RWPE2 (cell line): Measurements from ENCODE around the gene AGO4.
A peak's percentile ranks its signal among the peaks of the same experiment; 100 is the strongest.
"Not testable (repeated sequence)": the region's sequence is repeated elsewhere in the genome, so short reads cannot be mapped to it uniquely, and the experiment has no call there.

ENCODE experiments used
- ATAC-seq: fragments of 200-7000 bp; cut with Tn5 transposase; 3 replicates; pipeline ENCODE4 v1.9.1; 2021; ENCODE audit warnings: low read depth
- DNase-seq: peaks from one replicate; pipeline ENCODE4 v3.0.0-alpha.2; 2020; ENCODE audit warnings: low spot score
- H3K27ac ChIP-seq: fragments of 450-650 bp; 2 replicates; pipeline ENCODE4 v1.5.1; 2017; ENCODE audit warnings: mild to moderate bottlenecking; ENCODE audit not compliant: poor library complexity, severe bottlenecking
- H3K27me3 ChIP-seq: fragments of 250-450 bp; sonication (Bioruptor Pico); 2 replicates; pipeline ENCODE4 v1.5.1; 2021; ENCODE audit warnings: mild to moderate bottlenecking, moderate library complexity; ENCODE audit not compliant: insufficient read depth, poor library complexity, severe bottlenecking
- H3K36me3 ChIP-seq: fragments of 250-450 bp; sonication (Bioruptor Pico); 2 replicates; pipeline ENCODE4 v1.5.1; 2020; ENCODE audit warnings: low read depth, mild to moderate bottlenecking, moderate library complexity
- H3K4me1 ChIP-seq: fragments of 250-450 bp; sonication (Bioruptor Pico); 2 replicates; pipeline ENCODE4 v1.5.1; 2021; ENCODE audit warnings: mild to moderate bottlenecking, moderate library complexity; ENCODE audit not compliant: insufficient read depth, poor library complexity, severe bottlenecking
- H3K4me3 ChIP-seq: fragments of 250-450 bp; sonication (Bioruptor Pico); 2 replicates; pipeline ENCODE4 v1.5.1; 2021; ENCODE audit warnings: mild to moderate bottlenecking, moderate library complexity; ENCODE audit not compliant: severe bottlenecking
- H3K9me3 ChIP-seq: fragments of 250-450 bp; sonication (Bioruptor Pico); 2 replicates; pipeline ENCODE4 v1.5.1; 2021; ENCODE audit warnings: mild to moderate bottlenecking, moderate library complexity; ENCODE audit not compliant: severe bottlenecking
- TF ChIP-seq, protein P1 (sequence below): fragments of 450-650 bp; IDR thresholded peaks from one replicate; pipeline ENCODE4 v1.5.1; 2017; ENCODE audit warnings: mild to moderate bottlenecking, moderate library complexity; ENCODE audit not compliant: poor library complexity, severe bottlenecking

AGO4 gene

DNA sequence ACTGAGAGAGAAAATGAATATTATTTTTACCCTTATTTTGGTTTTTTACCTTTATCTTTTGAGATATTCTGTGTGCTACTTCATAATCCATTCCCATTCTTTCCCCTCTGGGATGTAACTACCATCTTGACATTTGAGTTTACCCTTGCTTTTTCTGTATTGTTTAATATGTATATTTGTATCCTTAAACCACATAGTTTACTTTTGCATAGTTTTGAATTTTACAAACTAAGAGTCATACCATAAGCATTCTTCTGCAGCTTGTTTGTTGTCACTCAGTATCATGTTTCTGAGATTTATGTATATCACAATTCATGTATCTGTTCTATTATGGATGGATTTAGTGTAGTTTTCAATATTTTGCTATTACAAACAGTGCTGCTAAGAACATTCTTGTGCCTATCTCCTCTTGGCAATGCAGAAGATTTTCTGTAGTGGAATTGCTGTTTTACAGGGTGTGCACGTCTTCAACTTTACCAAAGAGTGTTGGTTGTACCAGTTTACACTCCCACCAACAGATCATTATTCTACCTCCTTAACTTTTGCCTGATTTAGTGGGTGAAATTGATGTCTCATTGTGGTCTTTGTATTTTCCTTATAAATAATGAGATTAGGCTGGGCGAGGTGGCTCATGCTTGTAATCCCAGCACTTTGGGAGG is 63.0 kb downstream of the AGO4 start:
- H3K9me3 ChIP-seq, result no peaks in the 10 kb centered on the region
- ATAC-seq (no peak), DNase-seq (no peak)
- no peaks in the 10 kb centered on the region for H3K36me3 ChIP-seq
- H3K27me3 ChIP-seq, result no peaks in the 10 kb centered on the region
- no peak overlapping the region for H3K27ac ChIP-seq
- TF ChIP-seq, protein P1, sequence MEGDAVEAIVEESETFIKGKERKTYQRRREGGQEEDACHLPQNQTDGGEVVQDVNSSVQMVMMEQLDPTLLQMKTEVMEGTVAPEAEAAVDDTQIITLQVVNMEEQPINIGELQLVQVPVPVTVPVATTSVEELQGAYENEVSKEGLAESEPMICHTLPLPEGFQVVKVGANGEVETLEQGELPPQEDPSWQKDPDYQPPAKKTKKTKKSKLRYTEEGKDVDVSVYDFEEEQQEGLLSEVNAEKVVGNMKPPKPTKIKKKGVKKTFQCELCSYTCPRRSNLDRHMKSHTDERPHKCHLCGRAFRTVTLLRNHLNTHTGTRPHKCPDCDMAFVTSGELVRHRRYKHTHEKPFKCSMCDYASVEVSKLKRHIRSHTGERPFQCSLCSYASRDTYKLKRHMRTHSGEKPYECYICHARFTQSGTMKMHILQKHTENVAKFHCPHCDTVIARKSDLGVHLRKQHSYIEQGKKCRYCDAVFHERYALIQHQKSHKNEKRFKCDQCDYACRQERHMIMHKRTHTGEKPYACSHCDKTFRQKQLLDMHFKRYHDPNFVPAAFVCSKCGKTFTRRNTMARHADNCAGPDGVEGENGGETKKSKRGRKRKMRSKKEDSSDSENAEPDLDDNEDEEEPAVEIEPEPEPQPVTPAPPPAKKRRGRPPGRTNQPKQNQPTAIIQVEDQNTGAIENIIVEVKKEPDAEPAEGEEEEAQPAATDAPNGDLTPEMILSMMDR, result no peak
- no peak overlapping the region for H3K4me3 ChIP-seq
- H3K4me1 ChIP-seq, result no peaks in the 10 kb centered on the region

DNA sequence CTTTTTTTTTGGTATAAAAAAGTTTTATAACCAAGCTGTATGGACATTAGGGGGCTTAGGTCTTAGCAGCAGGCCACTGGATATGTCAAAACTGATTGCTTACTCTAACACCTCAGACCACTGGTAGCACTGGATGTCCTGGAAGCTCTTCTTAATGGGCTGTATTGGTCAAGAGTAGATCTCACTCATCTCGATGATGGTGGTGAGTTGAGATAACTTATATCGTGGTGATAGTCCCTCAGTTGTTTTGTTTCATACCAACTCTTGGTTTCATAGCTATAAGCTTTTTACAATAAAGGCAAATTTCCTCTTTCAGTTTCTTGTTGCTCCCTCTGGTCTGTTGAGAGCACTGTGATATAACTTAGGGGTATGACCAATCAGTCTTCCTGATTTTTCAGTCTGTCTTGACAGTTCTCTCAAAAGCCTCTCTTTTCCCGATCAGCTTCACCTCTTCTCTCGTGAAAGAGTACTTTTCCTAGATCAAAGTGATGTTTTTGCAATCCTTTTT is 65.5 kb downstream of the AGO4 start:
- no peak for ATAC-seq
- Histone ChIP-seq H3K27me3 (no peaks in the 10 kb centered on the region), H3K9me3 (no peaks in the 10 kb centered on the region), H3K27ac (no peak overlapping the region), H3K4me1 (no peaks in the 10 kb centered on the region), H3K36me3 (no peaks in the 10 kb centered on the region), H3K4me3 (no peak overlapping the region)
- TF ChIP-seq, protein P1, result no peak
- DNase-seq, result no peak

GRCh38 chr1:35874115-35874514 is 66.3 kb downstream of the AGO4 start:
- not testable (repeated sequence) for H3K9me3 ChIP-seq, H3K27ac ChIP-seq

GRCh38 chr1:35876988-35877387 is 69.2 kb downstream of the AGO4 start:
- no peak for DNase-seq
- no peaks in the 10 kb centered on the region for H3K9me3 ChIP-seq

More at GRCh38 chr1:35874115-35874514, 66.3 kb downstream of the AGO4 start:
- not testable (repeated sequence) for H3K4me1 ChIP-seq, ATAC-seq, H3K36me3 ChIP-seq, H3K27me3 ChIP-seq, H3K4me3 ChIP-seq, DNase-seq

GRCh38 chr1:35881850-35882273 is 74.0 kb downstream of the AGO4 start:
- no peak overlapping the region for H3K27ac ChIP-seq
- H3K9me3 ChIP-seq, result no peaks in the 10 kb centered on the region
- no peak overlapping the region for H3K4me3 ChIP-seq
- H3K4me1 ChIP-seq, result no peaks in the 10 kb centered on the region
- H3K27me3 ChIP-seq, result no peaks in the 10 kb centered on the region
- no peaks in the 10 kb centered on the region for H3K36me3 ChIP-seq
- no peak for ATAC-seq
- TF ChIP-seq, protein P1, result no peak
- no peak for DNase-seq

More at GRCh38 chr1:35876988-35877387, 69.2 kb downstream of the AGO4 start:
- Histone ChIP-seq H3K27me3 (no peaks in the 10 kb centered on the region), H3K36me3 (no peaks in the 10 kb centered on the region), H3K27ac (no peak overlapping the region), H3K4me3 (no peak overlapping the region), H3K4me1 (no peaks in the 10 kb centered on the region)
- TF ChIP-seq, protein P1, result no peak
- peak; percentile 60; the same call in 2 of the 3 replicates for ATAC-seq
